UCSD-AML1 (cell line): ENCODE results near the gene PHKG1.
"Not testable (repeated sequence)": the region's sequence is repeated elsewhere in the genome, so short reads cannot be mapped to it uniquely, and the experiment has no call there.

ENCODE experiments used
- DNase-seq: peaks from one replicate; lab custom pipeline; 2025; ENCODE audit not compliant: unreplicated experiment; lab: John Stamatoyannopoulos, UW

PHKG1 gene

GRCh38 chr7:56092789-56093531, at the start of gene PHKG1:
Gene PHKG1 (minus strand): TSS chr7:56092952. CDS start chr7:56088941, 4,011 bp downstream.
- no peak for DNase-seq

DNA sequence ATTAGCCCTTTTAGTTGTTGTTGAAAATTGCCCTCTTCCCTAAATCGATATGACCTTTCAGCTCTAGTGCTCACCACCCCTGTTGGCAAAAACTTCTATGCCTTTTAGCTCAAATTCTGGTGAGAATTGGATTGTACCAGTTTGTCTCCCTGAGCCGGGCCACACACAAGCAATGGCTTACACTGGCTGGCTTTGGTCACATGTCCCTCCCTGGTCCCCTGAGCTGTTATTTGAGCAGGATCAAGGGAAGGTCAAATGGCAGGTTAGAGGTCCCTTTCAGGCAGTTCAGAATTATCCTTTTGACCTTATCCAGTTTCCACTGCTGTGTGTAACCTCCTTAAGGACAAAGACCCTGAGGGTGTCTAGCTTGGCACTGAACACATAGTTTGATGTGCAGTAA, 38.3 kb upstream of the PHKG1 start:
- not testable (repeated sequence) for DNase-seq

DNA sequence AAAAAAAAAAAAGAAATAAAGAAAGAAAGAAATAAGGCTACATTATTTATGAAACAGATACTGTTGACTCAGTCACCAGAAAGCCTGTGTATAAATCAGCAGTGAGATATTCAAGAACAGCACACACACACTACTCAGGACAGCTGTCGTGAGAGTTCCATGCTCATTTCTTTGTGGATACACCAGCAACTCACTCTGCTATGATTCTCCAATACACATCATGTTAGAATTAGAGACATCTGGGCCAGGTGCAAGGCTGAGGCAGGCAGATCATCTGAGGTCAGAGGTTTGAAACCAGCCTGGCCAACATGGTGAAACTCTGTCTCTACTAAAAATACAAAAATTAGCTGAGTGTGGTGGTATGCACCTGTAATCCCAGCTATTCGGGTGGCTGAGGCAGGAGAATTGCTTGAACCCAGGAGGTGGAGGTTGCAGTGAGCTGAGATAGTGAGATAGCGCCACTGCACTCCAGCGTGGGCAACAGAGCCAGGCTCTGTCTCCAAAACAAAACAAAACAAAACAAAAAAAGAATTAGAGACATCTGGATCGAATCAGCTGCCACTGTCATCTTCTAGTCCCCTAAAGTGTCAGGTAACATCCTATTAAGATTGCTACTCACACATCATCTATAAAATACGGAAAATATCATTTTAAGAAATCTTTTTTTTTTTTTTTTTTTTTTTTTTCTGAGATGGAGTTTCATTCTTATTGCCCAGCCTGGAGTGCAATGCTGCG, 34.7 kb upstream of the PHKG1 start:
- DNase-seq: no peak

DNA sequence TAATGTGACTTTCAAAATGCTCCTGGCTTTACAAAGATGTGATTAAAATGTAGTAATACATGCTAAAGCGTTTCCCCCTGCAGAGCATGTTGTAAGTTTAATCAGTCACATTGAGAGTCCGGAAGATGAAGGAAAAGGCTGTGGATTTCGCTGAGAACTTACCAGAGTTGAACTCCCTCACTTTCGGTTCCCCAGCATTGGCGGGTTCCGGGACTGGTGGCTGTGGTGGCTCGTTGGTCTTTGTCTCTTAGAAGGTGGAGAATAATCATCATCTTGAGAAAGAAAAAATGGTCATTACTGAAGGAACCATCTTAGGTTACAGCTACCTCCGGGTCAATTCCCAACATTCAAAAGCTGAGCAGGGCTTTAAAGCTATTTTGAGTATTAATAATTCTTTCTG, 33.1 kb upstream of the PHKG1 start:
- no peak for DNase-seq

DNA sequence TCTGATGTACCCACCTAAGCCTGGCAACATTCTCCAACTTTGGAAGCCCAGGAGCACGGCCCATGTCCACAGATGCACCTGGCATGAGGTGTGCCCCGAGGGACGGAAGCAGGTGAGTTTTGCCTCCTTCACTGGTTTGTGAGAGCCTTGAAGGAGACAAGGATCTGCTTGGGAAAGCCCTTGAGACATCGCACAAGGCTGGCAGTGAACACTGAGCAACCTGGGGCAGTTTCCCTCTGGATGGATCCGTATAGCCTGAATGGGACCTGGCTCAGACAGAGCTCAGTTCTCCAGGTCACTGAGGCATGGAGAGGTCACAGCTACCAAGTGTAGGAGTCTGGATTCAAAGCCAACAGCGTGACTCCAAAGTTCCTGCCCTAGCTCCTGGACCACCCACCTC, 32.2 kb upstream of the PHKG1 start:
- DNase-seq: no peak

DNA sequence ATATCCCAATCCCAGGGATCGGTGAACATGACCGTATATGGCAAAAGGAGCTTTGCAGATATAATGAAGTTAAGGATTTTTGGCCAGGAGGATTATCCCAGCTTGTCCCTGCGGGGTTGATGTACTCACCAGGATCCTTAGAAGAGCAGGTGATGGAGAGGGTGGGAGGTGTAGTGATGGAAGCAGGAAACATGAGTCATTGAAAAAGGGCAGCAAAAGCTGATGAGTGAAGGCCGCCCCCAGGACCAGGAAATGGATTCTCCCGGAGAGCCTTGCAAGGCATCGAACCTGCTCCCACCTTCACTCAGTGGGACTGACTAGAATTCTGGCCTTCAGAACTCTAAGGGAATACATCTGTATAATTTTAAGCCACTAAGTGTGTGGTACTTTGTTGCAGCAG, 28.7 kb upstream of the PHKG1 start:
- DNase-seq: no peak

- no peak for DNase-seq
These were observed 23.2 kb upstream of the PHKG1 start, which contains the start of gene NUPR2 for GRCh38 chr7:56115852-56116538. Gene NUPR2 (minus strand): TSS chr7:56116417. CDS start chr7:56116314, 103 bp downstream.

DNA sequence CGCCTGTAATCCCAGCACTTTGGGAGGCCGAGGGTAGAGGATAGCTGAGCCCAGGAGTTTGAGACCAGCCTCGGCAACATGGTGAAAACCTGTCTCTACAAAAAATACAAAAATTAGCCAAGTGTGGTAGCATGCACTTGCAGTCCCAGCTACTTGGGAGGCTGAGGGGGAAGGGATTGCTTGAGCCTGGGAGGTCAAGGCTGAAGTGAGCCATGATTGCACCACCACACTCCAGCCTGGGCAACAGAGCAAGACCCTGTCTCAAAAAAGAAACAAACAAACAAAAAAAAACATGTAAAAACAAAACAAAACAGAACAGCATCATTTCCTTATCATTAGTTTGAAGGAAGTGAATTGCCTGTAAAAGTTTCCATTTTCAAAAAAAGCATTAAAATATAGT, 19.5 kb upstream of the PHKG1 start:
- DNase-seq: not testable (repeated sequence)

DNA sequence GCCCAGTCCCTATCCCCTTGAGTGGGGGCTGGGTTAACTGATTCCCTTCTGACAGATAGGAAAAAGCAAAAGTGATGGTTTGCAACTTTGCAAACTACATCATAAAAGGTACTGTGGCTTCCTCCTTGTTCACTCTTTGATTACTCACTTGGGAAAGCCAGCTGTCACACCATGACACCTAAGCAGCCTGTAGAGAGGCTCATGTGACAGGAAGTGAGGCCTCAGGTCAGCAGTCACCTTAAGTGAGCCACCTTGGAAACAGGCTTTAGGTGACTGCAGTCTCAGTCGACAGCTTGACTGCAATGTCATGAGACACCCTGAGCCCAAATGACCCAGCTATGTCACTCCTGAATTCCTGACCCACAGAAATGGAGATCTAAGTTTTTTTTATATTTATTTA, 17.9 kb upstream of the PHKG1 start:
- DNase-seq: no peak

GRCh38 chr7:56107954-56108258, 15.2 kb upstream of the PHKG1 start:
- no peak for DNase-seq

DNA sequence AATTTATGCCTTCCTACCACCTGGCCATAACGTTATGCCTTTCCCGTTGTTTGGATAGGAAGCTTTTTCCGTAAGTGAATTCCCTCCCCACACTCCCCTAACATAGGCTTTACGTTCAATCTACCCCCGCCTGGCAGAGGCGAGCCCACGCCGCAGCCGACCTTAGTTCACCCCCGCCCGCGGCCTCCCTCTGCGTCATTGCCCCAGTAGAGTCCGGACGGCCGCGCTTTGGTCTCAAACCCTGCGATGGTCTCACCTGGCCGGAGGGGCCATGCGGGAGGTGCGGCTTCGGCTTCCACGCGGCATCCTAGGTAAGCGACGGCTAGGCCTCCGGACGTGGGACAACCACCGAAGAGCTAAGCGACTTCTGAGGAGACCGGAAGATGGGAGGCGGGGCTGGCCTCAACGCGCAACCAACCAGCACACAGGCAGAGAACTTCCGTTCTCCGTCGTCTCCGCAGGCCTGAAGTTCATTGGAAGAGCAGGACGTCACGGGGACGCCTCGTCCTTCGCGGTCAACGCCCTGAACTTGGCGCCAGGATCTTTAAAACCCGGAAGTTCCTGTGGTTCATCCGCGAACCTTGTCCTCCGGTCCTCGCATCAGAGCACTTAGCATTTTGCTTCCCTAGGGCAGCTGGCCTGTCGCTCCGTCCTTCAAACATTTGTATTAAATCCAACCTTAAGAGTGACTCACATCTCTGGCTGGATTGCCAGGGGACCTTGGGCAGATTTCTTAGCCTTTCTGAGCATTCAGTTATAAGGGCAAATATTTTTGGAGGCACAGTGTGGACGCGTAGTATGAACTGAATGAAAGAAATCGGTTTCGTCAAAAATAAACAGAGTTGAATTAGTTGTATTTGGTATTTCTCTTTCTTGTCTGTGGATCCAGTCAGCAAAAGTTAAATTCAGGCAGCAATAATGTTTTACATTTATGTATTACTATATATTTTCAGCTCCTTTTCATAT, 13.6 kb upstream of the PHKG1 start, which contains the start of gene CHCHD2:
Gene CHCHD2 (minus strand): TSS at position 369 of the 966 bp plus-strand sequence. CDS start 63 bp downstream, at position 306.
- peak; percentile 89 for DNase-seq

DNA sequence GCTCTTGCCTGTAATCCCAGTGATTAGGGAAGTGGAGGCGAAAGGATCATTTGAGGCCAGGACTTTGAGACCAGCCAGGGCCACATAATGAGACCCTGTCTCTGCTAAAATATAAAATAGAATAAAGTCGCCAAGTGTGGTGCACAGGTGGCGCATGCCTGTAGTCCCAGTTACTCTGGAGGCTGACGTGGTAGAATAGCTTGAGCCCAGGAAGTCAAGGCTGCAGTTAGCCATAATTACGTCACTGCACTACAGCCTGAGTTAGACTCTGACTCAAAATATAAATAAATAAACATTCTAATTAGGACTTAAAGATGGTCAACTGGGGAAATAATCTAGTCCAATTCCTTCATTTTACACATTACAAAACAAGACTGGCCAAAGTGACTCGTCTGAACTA, 12.8 kb upstream of the PHKG1 start:
- no peak for DNase-seq

GRCh38 chr7:56104138-56104537, 11.4 kb upstream of the PHKG1 start:
- not testable (repeated sequence) for DNase-seq

- DNase-seq: no peak
These were observed 6.9 kb upstream of the PHKG1 start for GRCh38 chr7:56099653-56100052.

- DNase-seq: not testable (repeated sequence)
These were observed 5.6 kb upstream of the PHKG1 start for GRCh38 chr7:56098187-56099008.

GRCh38 chr7:56097700-56098099, 4.9 kb upstream of the PHKG1 start:
- DNase-seq: no peak

DNA sequence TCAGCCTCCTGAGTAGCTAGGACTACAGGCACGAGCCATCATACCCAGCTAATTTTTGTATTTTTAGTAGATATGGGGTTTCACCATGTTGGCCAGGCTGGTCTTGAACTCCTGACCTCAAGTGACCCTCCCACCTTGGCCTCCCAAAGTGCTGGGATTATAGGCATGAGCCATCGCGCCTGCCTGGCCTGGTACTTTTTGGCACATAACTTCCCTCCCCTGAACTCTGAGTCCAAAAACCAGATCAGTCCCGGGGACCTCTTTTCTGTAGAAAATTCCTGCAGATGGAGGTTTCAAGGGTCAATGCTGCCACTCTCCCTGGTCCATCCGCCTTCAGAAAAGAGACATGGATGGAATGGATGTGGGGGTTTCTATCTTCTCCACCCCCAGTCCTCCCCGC, 364 bp downstream of the PHKG1 start:
- not testable (repeated sequence) for DNase-seq

GRCh38 chr7:56091591-56091990, 1.2 kb downstream of the PHKG1 start:
- DNase-seq: no peak

DNA sequence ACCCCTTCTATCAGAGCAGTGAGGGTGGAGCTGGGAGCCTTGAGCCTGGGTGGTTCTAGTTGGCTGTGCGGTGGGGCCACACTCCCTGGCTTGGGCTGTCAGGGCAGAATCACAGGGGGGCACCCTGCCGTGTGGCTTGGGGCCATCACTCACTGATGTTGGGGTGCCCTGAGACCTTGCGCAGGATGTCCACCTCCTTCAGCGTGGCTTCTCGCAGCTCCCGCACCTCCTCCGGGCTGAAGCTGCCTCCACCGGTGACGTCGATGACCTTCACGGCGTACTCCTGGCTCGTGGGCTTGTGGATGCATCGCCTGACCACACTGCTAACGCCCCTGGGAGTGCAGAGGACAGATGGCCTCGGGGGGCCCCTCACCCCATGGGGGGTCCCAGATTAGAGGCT, 5.3 kb downstream of the PHKG1 start:
- DNase-seq: no peak

GRCh38 chr7:56086761-56087160, 6.0 kb downstream of the PHKG1 start:
- no peak for DNase-seq
